ENCODE data around the gene H19. TPM values are rescaled to one million over a fixed set of nuclear protein-coding genes. Genes with fewer than 3 reads are reported as not detected.

The H19 gene
- total RNA-seq, 1 donor, result 4.3 TPM

GRCh38 chr11:1959786-1960185 lies 37.9 kb downstream of the H19 start:
- Histone ChIP-seq H2AFZ (ENCODE audit: low read length) (no peak overlapping the region), H3K79me2 (ENCODE audit: insufficient read depth, low read length) (no peaks in the 10 kb centered on the region), H3K27ac (ENCODE audit: low read depth, low read length) (no peak overlapping the region), H3K4me3 (ENCODE audit: insufficient read depth, low read length) (no peak overlapping the region), H3K36me3 (ENCODE audit: insufficient read depth, low read length) (no peaks in the 10 kb centered on the region), H3K4me1 (ENCODE audit: insufficient read depth, low read length) (no peaks in the 10 kb centered on the region), H4K20me1 (ENCODE audit: insufficient read depth, low read length) (no peaks in the 10 kb centered on the region), H3K9me3 (ENCODE audit: low read depth, low read length) (no peaks in the 10 kb centered on the region), H3K4me2 (ENCODE audit: insufficient read depth, low read length) (no peak overlapping the region), H3K27me3 (ENCODE audit: insufficient read depth, low read length) (no peaks in the 10 kb centered on the region)
- no peak for TF ChIP-seq CTCF (IDR thresholded peaks at IDR 0.05; ENCODE audit: extremely low read depth, low read depth, low read length)
- no peak for DNase-seq (ENCODE audit: insufficient read length, low spot score, missing footprints)

DNA sequence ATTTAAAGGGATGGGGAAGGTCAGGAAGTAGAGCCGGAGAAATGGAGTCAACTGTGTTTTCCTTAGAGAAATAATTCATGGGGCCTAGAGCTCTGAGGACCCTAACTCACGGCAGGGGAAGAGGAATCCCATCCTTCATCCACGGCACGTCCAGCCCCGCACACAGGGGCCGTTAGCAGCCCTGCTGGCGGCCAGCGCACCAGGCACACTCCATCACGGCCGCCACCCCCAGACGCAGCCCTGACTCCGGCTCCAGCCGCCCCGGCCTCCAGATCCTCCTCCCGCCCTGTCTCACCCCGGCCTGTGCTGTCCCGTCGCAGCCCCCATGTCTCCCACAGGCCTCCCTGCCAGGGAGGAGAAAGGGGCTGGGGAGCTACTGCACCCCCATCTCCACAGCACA lies 39.3 kb downstream of the H19 start:
- H4K20me1 ChIP-seq (ENCODE audit: insufficient read depth, low read length), result no peaks in the 10 kb centered on the region
- no peak overlapping the region for H3K4me2 ChIP-seq (ENCODE audit: insufficient read depth, low read length)
- no peak overlapping the region for H3K27ac ChIP-seq (ENCODE audit: low read depth, low read length)
- no peaks in the 10 kb centered on the region for H3K4me1 ChIP-seq (ENCODE audit: insufficient read depth, low read length)
- TF ChIP-seq CTCF (IDR thresholded peaks at IDR 0.05; ENCODE audit: extremely low read depth, low read depth, low read length), result no peak
- no peak overlapping the region for H2AFZ ChIP-seq (ENCODE audit: low read length)
- H3K9me3 ChIP-seq (ENCODE audit: low read depth, low read length), result no peaks in the 10 kb centered on the region
- DNase-seq (ENCODE audit: insufficient read length, low spot score, missing footprints), result no peak
- no peaks in the 10 kb centered on the region for H3K79me2 ChIP-seq (ENCODE audit: insufficient read depth, low read length)
- H3K36me3 ChIP-seq (ENCODE audit: insufficient read depth, low read length), result no peaks in the 10 kb centered on the region
- no peak overlapping the region for H3K4me3 ChIP-seq (ENCODE audit: insufficient read depth, low read length)
- H3K27me3 ChIP-seq (ENCODE audit: insufficient read depth, low read length), result no peaks in the 10 kb centered on the region

DNA sequence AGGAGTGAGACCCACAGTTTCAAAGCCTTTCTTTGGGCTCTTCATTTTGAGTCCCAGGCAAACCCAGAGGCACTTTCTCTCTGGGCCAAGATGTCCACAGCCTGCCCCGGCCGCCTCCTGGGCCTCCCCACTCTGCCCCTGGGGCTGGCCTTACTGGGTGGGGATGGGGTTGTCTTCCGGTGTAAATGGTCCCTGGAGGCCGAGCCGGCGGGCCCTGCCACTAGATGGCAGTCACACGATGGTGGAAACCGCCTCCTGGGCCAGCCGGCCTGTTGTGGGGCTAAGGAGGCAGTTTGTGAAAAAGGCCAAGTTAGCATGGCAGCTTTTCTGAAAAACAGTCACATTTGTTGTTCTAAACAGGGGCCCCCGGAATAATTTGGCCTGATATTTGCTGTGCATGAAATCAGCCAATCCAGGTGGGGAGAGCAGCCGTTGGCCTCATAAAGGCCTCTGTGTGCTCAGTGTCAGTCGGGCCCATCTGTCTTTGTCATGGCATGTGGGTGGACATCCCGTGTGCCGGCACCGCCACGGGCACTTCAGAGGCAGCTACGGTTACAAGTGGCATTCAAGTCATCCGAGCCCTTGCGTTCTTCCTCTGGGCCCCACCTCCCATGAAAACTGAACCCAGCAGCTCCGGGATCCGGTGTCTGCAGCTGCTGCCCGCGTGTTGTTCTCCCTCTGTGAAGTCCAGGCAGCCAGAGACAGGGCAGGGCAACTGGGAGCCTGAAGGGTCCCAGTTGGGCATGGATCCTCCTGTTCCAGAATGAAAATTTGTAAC lies 44.0 kb downstream of the H19 start:
- Histone ChIP-seq H2AFZ (ENCODE audit: low read length) (no peak overlapping the region), H3K4me1 (ENCODE audit: insufficient read depth, low read length) (no peaks in the 10 kb centered on the region), H3K36me3 (ENCODE audit: insufficient read depth, low read length) (no peaks in the 10 kb centered on the region), H3K4me2 (ENCODE audit: insufficient read depth, low read length) (no peak overlapping the region), H3K27me3 (ENCODE audit: insufficient read depth, low read length) (no peaks in the 10 kb centered on the region), H3K9me3 (ENCODE audit: low read depth, low read length) (no peaks in the 10 kb centered on the region), H3K4me3 (ENCODE audit: insufficient read depth, low read length) (no peak overlapping the region), H3K27ac (ENCODE audit: low read depth, low read length) (no peak overlapping the region), H4K20me1 (ENCODE audit: insufficient read depth, low read length) (no peaks in the 10 kb centered on the region), H3K79me2 (ENCODE audit: insufficient read depth, low read length) (no peaks in the 10 kb centered on the region)
- TF ChIP-seq CTCF (IDR thresholded peaks at IDR 0.05; ENCODE audit: extremely low read depth, low read depth, low read length), result no peak
- no peak for DNase-seq (ENCODE audit: insufficient read length, low spot score, missing footprints)

GRCh38 chr11:1952806-1953482 lies 44.7 kb downstream of the H19 start:
- no peak overlapping the region for H3K4me2 ChIP-seq (ENCODE audit: insufficient read depth, low read length)
- H3K9me3 ChIP-seq (ENCODE audit: low read depth, low read length), result no peaks in the 10 kb centered on the region
- H3K27ac ChIP-seq (ENCODE audit: low read depth, low read length), result no peak overlapping the region
- no peak overlapping the region for H2AFZ ChIP-seq (ENCODE audit: low read length)
- no peaks in the 10 kb centered on the region for H3K79me2 ChIP-seq (ENCODE audit: insufficient read depth, low read length)
- H3K27me3 ChIP-seq (ENCODE audit: insufficient read depth, low read length), result no peaks in the 10 kb centered on the region
- TF ChIP-seq CTCF (IDR thresholded peaks at IDR 0.05; ENCODE audit: extremely low read depth, low read depth, low read length), result no peak
- no peaks in the 10 kb centered on the region for H3K4me1 ChIP-seq (ENCODE audit: insufficient read depth, low read length)
- H3K4me3 ChIP-seq (ENCODE audit: insufficient read depth, low read length), result no peak overlapping the region
- DNase-seq (ENCODE audit: insufficient read length, low spot score, missing footprints), result no peak
- H3K36me3 ChIP-seq (ENCODE audit: insufficient read depth, low read length), result no peaks in the 10 kb centered on the region
- no peaks in the 10 kb centered on the region for H4K20me1 ChIP-seq (ENCODE audit: insufficient read depth, low read length)

Data from osteoblast (primary cell).